CD4-positive, alpha-beta T cell (primary cell): ENCODE results near the gene PFKL. TPM values are rescaled to one million over a fixed set of nuclear protein-coding genes. Genes with fewer than 3 reads are reported as not detected.

Experiments
- ATAC-seq: fragments of 200-7000 bp; cut with Tn5 transposase; one replicate; pipeline ENCODE4 v1.10.0; 2022; ENCODE audit warnings: mild to moderate bottlenecking; ENCODE audit not compliant: poor library complexity
- CTCF ChIA-PET: fragments of 350-600 bp; sonication (Branson Sonifier 250); formaldehyde crosslinking; loops from one replicate; lab custom pipeline; 2021; ENCODE audit warnings: antibody characterized with exemption, inconsistent platforms; lab: Charles Lee
- POLR2A ChIA-PET: fragments of 350-600 bp; sonication (Branson Sonifier 250); formaldehyde crosslinking; loops from one replicate; lab custom pipeline; 2021; ENCODE audit warnings: antibody characterized with exemption, inconsistent platforms; lab: Charles Lee
- DNase-seq, 14 experiments: peaks; one replicate each; pipeline ENCODE4 v3.0.0-alpha.2; 2013 to 2020; ENCODE audit warnings: mixed read lengths in 2 of 14
- H3K27ac ChIP-seq, 2 donors: one replicate each; pipeline versions ENCODE4 v1.5.1 to v1.7.0; 2013; ENCODE audit warnings: low read length in 2 of 2, low read depth in 1 of 2, mild to moderate bottlenecking in 1 of 2
- H3K27me3 ChIP-seq, 2 experiments: 1 replicate in 1 of 2; 2 replicates in 1 of 2; pipeline versions ENCODE4 v1.6.1 to v1.7.0; 2013; ENCODE audit warnings: low read length in 2 of 2, control low read depth in 1 of 2, mild to moderate bottlenecking in 1 of 2, moderate library complexity in 1 of 2; ENCODE audit not compliant: insufficient read depth in 2 of 2, control insufficient read depth in 1 of 2
- H3K36me3 ChIP-seq: one replicate; pipeline ENCODE4 v1.6.1; 2013; ENCODE audit warnings: low read length, control low read depth; ENCODE audit not compliant: insufficient read depth
- H3K4me1 ChIP-seq: one replicate; pipeline ENCODE4 v1.6.1; 2013; ENCODE audit warnings: low read length, control low read depth; ENCODE audit not compliant: insufficient read depth
- H3K4me3 ChIP-seq: one replicate; pipeline ENCODE4 v1.5.1; 2013; ENCODE audit warnings: mild to moderate bottlenecking, low read length, moderate library complexity
- H3K9me3 ChIP-seq, 2 experiments: 1 replicate in 1 of 2; 2 replicates in 1 of 2; pipeline versions ENCODE4 v1.6.1 to v1.7.0; 2013; ENCODE audit warnings: low read length in 2 of 2, mild to moderate bottlenecking in 2 of 2, control low read depth in 1 of 2, moderate library complexity in 1 of 2; ENCODE audit not compliant: control insufficient read depth in 1 of 2, insufficient read depth in 1 of 2
- H3K27ac Mint-ChIP-seq: one replicate; pipeline ENCODE4 v1.8.0; 2020; ENCODE audit warnings: mixed read lengths
- H3K27me3 Mint-ChIP-seq: one replicate; pipeline ENCODE4 v1.8.0; 2021; ENCODE audit warnings: mixed read lengths
- H3K36me3 Mint-ChIP-seq: one replicate; pipeline ENCODE4 v1.8.0; 2021; ENCODE audit warnings: low read depth, mixed read lengths
- H3K4me1 Mint-ChIP-seq: one replicate; pipeline ENCODE4 v1.8.0; 2021; ENCODE audit warnings: low read depth, mixed read lengths
- H3K4me3 Mint-ChIP-seq: one replicate; pipeline ENCODE4 v1.8.0; 2020; ENCODE audit warnings: mild to moderate bottlenecking, mixed read lengths
- H3K9me3 Mint-ChIP-seq: one replicate; pipeline ENCODE4 v1.8.0; 2020; ENCODE audit warnings: mixed read lengths
- CTCF ChIP-seq: fragments of 200-600 bp; IDR thresholded peaks from one replicate; pipeline ENCODE4 v1.8.0; 2022; ENCODE audit warnings: antibody characterized with exemption, mild to moderate bottlenecking
- intact Hi-C, 2 experiments: fragments of 100-400 bp; cut with DNase I in 1 of 2; cut with micrococcal nuclease in 1 of 2; formaldehyde crosslinking; loops; one replicate each; pipeline versions ENCODE4 v1.15.1 to v1.9.0; 2023 to 2025; cut with DNase I, micrococcal nuclease
- polyA plus RNA-seq, 2 donors: library from polyadenylated mRNA; unstranded; fragments of 120-200 nt; gene quantifications; one replicate each; pipeline ENCODE4 v1.2.1, GENCODE V29; 2013
- total RNA-seq, 174 experiments: library from RNA in 2 of 174; stranded (reverse) in 2 of 174; gene quantifications; one replicate each; pipeline ENCODE4 v1.2.3 and lab custom pipeline; 2021 to 2026

The PFKL gene
- 100 to 1,000 TPM; 115 to 117 TPM for total RNA-seq
- polyA plus RNA-seq (2013, experiment 1 of 2), result 97.5 TPM
- 114 TPM for polyA plus RNA-seq (2013, experiment 2 of 2)
- total RNA-seq (lab: John Stamatoyannopoulos, UW), result 43.8 to 351 (median 194) reads per million in 172 experiments

GRCh38 chr21:44299458-44300261, at the start of gene PFKL:
TSS of gene PFKL (plus strand) at chr21:44300053. CDS start at chr21:44300106, 53 bp downstream.
- peak within 1 kb of the TSS; percentile 97 for H3K27ac Mint-ChIP-seq
- DNase-seq (peak in 12 of 14 experiments; percentile 31 to 77 (median 52)), ATAC-seq (peak; percentile 48)
- peak within 1 kb of the TSS; percentile 95 for H3K4me3 Mint-ChIP-seq
- peaks cover 51% of the 10 kb centered on the region for H3K4me1 Mint-ChIP-seq
- CTCF ChIA-PET, result no interaction called here
- peaks cover 8% of the 10 kb centered on the region for H3K36me3 ChIP-seq
- no peaks in the 10 kb centered on the region for H3K36me3 Mint-ChIP-seq
- intact Hi-C loops, result loop anchor here in 1 of 2 experiments (2.0 to 5.0 kb wide), 2 partner anchors 37 to 53 kb away; partner anchors contain the start of gene TRPM2
- H3K27me3 Mint-ChIP-seq, result no peaks in the 10 kb centered on the region
- H3K9me3 ChIP-seq, result no peaks in the 10 kb centered on the region
- peak within 1 kb of the TSS; percentile 69 for H3K4me3 ChIP-seq
- no peak for TF ChIP-seq CTCF
- POLR2A ChIA-PET, result interaction anchor here (2.0 kb wide), 1 partner anchor 39 kb away, joined by 10 read pairs; the partner anchor contains the start of gene CFAP410
- no peaks in the 10 kb centered on the region for H3K9me3 Mint-ChIP-seq
- H3K4me1 ChIP-seq, result peaks cover 83% of the 10 kb centered on the region
- H3K27ac ChIP-seq, result peak within 1 kb of the TSS; percentile 52 to 67
- H3K27me3 ChIP-seq, result no peaks in the 10 kb centered on the region

- Histone ChIP-seq H3K4me1 (no peaks in the 10 kb centered on the region), H3K4me3 (no peak overlapping the region), H3K9me3 (no peaks in the 10 kb centered on the region), H3K36me3 (no peaks in the 10 kb centered on the region), H3K27me3 (no peaks in the 10 kb centered on the region), H3K27ac (no peak overlapping the region)
- ATAC-seq (no peak), DNase-seq (peak in 2 of 14 experiments; percentile 6 to 26)
- H3K27ac Mint-ChIP-seq, result no peak overlapping the region
- no peaks in the 10 kb centered on the region for H3K36me3 Mint-ChIP-seq
- POLR2A ChIA-PET, result no interaction called here
- no peaks in the 10 kb centered on the region for H3K27me3 Mint-ChIP-seq
- intact Hi-C loops, result no loop called here
- no peaks in the 10 kb centered on the region for H3K4me1 Mint-ChIP-seq
- TF ChIP-seq CTCF, result no peak
- CTCF ChIA-PET, result no interaction called here
- H3K4me3 Mint-ChIP-seq, result no peak overlapping the region
- no peaks in the 10 kb centered on the region for H3K9me3 Mint-ChIP-seq
Observed at GRCh38 chr21:44253832-44254710, 45.8 kb upstream of the PFKL start.

- no peak for ATAC-seq
- POLR2A ChIA-PET, result no interaction called here
- DNase-seq, result peak in 1 of 14 experiments; percentile 22
Observed at GRCh38 chr21:44255511-44255981, 44.3 kb upstream of the PFKL start.

More at GRCh38 chr21:44255511-44255981, 44.3 kb upstream of the PFKL start:
- Histone ChIP-seq H3K36me3 (no peaks in the 10 kb centered on the region), H3K27ac (no peak overlapping the region), H3K4me3 (no peak overlapping the region), H3K27me3 (no peaks in the 10 kb centered on the region), H3K4me1 (no peaks in the 10 kb centered on the region), H3K9me3 (no peaks in the 10 kb centered on the region)
- Mint-ChIP-seq H3K27me3 (no peaks in the 10 kb centered on the region), H3K4me1 (no peaks in the 10 kb centered on the region), H3K36me3 (no peaks in the 10 kb centered on the region), H3K27ac (no peak overlapping the region), H3K4me3 (no peak overlapping the region), H3K9me3 (no peaks in the 10 kb centered on the region)
- intact Hi-C loops, result no loop called here
- no peak for TF ChIP-seq CTCF
- CTCF ChIA-PET, result no interaction called here
